Amniotic stem cell (primary cell): ENCODE data around the gene SAMD11.

Source experiments
- DNase-seq: peaks from one replicate; lab custom pipeline; 2025; lab: John Stamatoyannopoulos, UW

Gene SAMD11

GRCh38 chr1:904310-904950, 19.3 kb upstream of the SAMD11 start:
- DNase-seq = peak; percentile 55

- no peak for DNase-seq
Observed at GRCh38 chr1:905071-905749, 18.5 kb upstream of the SAMD11 start.

- DNase-seq = no peak
Observed at GRCh38 chr1:905811-906599, 17.7 kb upstream of the SAMD11 start.

GRCh38 chr1:906600-907420, 16.9 kb upstream of the SAMD11 start:
- DNase-seq = no peak

- DNase-seq = no peak
Observed at GRCh38 chr1:907611-908451, 15.9 kb upstream of the SAMD11 start.

- no peak for DNase-seq
Observed at GRCh38 chr1:908661-909060, 15.1 kb upstream of the SAMD11 start.

GRCh38 chr1:909861-910310, 13.8 kb upstream of the SAMD11 start:
- no peak for DNase-seq

GRCh38 chr1:910311-910880, 13.3 kb upstream of the SAMD11 start:
- DNase-seq = no peak

GRCh38 chr1:910881-911721, 12.6 kb upstream of the SAMD11 start:
- DNase-seq = no peak

- DNase-seq = no peak
Observed at GRCh38 chr1:911875-912739, 11.6 kb upstream of the SAMD11 start.

GRCh38 chr1:912740-913301, 10.9 kb upstream of the SAMD11 start:
- no peak for DNase-seq

GRCh38 chr1:913491-914130, 10.1 kb upstream of the SAMD11 start:
- no peak for DNase-seq

- no peak for DNase-seq
Observed at GRCh38 chr1:914131-914890, 9.4 kb upstream of the SAMD11 start.

- DNase-seq = no peak
Observed at GRCh38 chr1:914891-915280, 8.8 kb upstream of the SAMD11 start.

- no peak for DNase-seq
Observed at GRCh38 chr1:915295-916172, 8.2 kb upstream of the SAMD11 start.
